ENCODE measurements around the gene LIMS2.

DNA sequence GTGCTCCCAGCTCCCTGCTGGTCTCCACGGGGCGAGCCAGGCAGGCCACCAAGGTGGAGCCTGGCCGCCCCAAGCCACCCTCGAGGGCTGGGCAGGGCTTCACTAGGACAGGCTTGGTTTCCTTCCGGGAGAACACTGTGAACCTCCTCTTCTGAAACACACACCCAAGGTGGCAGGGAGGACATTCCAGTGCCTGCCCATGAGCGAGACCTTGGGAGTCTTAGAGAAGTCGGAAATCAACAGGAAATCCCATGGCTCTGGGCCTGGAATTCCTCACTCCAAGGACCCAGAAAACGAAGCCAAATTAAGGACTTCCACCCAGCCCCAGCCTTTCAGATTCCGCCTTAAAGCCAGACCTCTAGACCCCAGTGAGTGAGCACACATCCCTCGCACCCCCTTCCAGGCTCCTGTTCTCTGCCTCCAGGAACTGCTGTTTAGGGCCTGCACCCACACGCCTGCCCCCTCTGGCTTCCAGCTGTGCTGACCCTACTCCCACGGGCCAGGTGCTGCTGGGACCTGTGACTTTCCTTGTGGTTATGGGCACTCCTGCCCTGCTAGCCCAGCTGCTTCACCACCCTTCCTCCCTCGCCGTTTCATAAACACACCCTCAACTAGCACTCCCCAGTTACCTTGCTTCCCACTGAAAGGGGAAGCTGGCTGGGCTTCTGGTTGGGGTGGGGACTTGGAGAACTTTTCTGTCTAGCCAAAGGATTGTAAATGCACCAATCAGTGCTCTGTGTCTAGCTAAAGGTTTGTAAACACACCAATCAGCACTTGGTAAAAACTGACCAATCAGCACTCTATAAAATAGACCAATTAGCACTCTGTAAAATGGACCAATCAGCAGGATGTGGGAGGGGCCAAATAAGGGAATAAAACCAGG, 15.7 kb downstream of the LIMS2 start:
- TF ChIP-seq, protein P1, sequence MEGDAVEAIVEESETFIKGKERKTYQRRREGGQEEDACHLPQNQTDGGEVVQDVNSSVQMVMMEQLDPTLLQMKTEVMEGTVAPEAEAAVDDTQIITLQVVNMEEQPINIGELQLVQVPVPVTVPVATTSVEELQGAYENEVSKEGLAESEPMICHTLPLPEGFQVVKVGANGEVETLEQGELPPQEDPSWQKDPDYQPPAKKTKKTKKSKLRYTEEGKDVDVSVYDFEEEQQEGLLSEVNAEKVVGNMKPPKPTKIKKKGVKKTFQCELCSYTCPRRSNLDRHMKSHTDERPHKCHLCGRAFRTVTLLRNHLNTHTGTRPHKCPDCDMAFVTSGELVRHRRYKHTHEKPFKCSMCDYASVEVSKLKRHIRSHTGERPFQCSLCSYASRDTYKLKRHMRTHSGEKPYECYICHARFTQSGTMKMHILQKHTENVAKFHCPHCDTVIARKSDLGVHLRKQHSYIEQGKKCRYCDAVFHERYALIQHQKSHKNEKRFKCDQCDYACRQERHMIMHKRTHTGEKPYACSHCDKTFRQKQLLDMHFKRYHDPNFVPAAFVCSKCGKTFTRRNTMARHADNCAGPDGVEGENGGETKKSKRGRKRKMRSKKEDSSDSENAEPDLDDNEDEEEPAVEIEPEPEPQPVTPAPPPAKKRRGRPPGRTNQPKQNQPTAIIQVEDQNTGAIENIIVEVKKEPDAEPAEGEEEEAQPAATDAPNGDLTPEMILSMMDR (conservative IDR thresholded peaks at IDR 0.05; ENCODE audit: low read length): no peak
- no peak for TF ChIP-seq EZH2phosphoT487 (IDR thresholded peaks at IDR 0.05; ENCODE audit: borderline replicate concordance)

Measured in Loucy (cell line).